Transverse colon (tissue), 4 donors: ENCODE data around the gene KLHL13. TPM values are rescaled to one million over a fixed set of nuclear protein-coding genes. Genes with fewer than 3 reads are reported as not detected.
A peak's percentile ranks its signal among the peaks of the same experiment; 100 is the strongest.

Experiments
- DNase-seq: peaks from one replicate; pipeline ENCODE4 v3.0.0-alpha.2; 2019
- H3K27ac ChIP-seq, 4 donors: fragments of 200-600 bp; sonication (generic); 2 replicates each; pipeline ENCODE4 v1.5.1; 2016 to 2018; ENCODE audit warnings: inconsistent platforms in 4 of 4
- H3K27me3 ChIP-seq: fragments of 200-600 bp; sonication (generic); 2 replicates; pipeline ENCODE4 v1.5.1; 2017; ENCODE audit warnings: inconsistent platforms
- H3K36me3 ChIP-seq, 4 donors: fragments of 200-600 bp; sonication (generic); 2 replicates each; pipeline ENCODE4 v1.5.1; 2017 to 2019; ENCODE audit warnings: inconsistent platforms in 4 of 4
- H3K4me1 ChIP-seq, 4 donors: fragments of 200-600 bp; sonication (generic); 2 replicates each; pipeline ENCODE4 v1.5.1; 2017 to 2020; ENCODE audit warnings: inconsistent platforms in 4 of 4
- H3K4me3 ChIP-seq, 4 donors: fragments of 200-600 bp; sonication (generic); 1 replicate in 1 of 4; 2 replicates in 3 of 4; pipeline versions ENCODE4 v1.5.1 to v1.6.1; 2017 to 2019; ENCODE audit warnings: inconsistent platforms in 4 of 4
- H3K9me3 ChIP-seq, 2 donors: fragments of 200-600 bp; sonication (generic); 2 replicates each; pipeline ENCODE4 v1.5.1; 2017 to 2019; ENCODE audit warnings: inconsistent platforms in 2 of 2
- CTCF ChIP-seq, 5 experiments: fragments of 200-600 bp in 3 of 5; fragments of 450-650 bp in 2 of 5; sonication (generic) in 3 of 5; IDR thresholded peaks; 1 replicate in 2 of 5; 2 replicates in 3 of 5; pipeline ENCODE4 v1.5.1; 2016 to 2017; ENCODE audit warnings: antibody characterized with exemption in 5 of 5, inconsistent platforms in 3 of 5, mild to moderate bottlenecking in 2 of 5, moderate library complexity in 1 of 5
- EP300 ChIP-seq: sonication (generic); formaldehyde crosslinking; IDR thresholded peaks from one replicate; pipeline ENCODE4 v1.6.1; 2017; ENCODE audit warnings: antibody characterized with exemption, low read depth
- POLR2A ChIP-seq: fragments of 450-650 bp; IDR thresholded peaks from one replicate; pipeline ENCODE4 v1.6.1; 2016; ENCODE audit warnings: antibody characterized with exemption, mild to moderate bottlenecking, moderate library complexity
- POLR2AphosphoS5 ChIP-seq, 3 donors: sonication (generic); formaldehyde crosslinking; IDR thresholded peaks; one replicate each; pipeline ENCODE4 v1.6.1; 2016; ENCODE audit warnings: antibody characterized with exemption in 3 of 3
- WGBS, 2 donors: methylation state at CpG; one replicate each; pipeline ENCODE4 v1.1.5; 2018; ENCODE audit warnings: low coverage in 1 of 2; 5-methylcytosine and 5-hydroxymethylcytosine counted together
- in situ Hi-C, 4 donors: fragments of 200-750 bp; cut with MboI; loops; one replicate each; pipeline versions ENCODE4 v1.15.0 to v1.15.1; 2017; ENCODE audit warnings: low sequenced_read_pairs in 3 of 4, low pct_ligation_motif_present in 1 of 4, low pct_unique_long_range_greater_than_20kb in 1 of 4
- intact Hi-C: fragments of 100-400 bp; cut with DNase I; formaldehyde crosslinking; loops from one replicate; pipeline ENCODE4 v1.15.1; 2023; ENCODE audit warnings: low total_unique reads
- total RNA-seq, 4 donors: library from RNA; depleted of rRNA; stranded (reverse); fragments of >200 nt; gene quantifications; one replicate each; pipeline ENCODE4 v1.1.0, GENCODE V29; 2016

KLHL13 gene
- total RNA-seq, 4 donors from 2014 or later = 0.20 to 7.1 (median 2.7) TPM

GRCh38 chrX:118117741-118118140 is 1.1 kb upstream of the KLHL13 start:
- DNase-seq = no peak
- 65 to 80% methylated on average over 1 to 2 of the region's 2 CpGs for WGBS, 2 donors

GRCh38 chrX:118115953-118116712 is 477 bp downstream of the KLHL13 start:
- intact Hi-C loops = no loop called here
- Histone ChIP-seq H3K4me1 (peaks cover 0 to 7% (median 0%) of the 10 kb centered on the region in 4 donors), H3K9me3 (no peaks in the 10 kb centered on the region), H3K36me3 (no peaks in the 10 kb centered on the region), H3K4me3 (peak overlapping the region; percentile 40 to 60 (median 54)), H3K27ac (peak overlapping the region; percentile 61 to 82 (median 73)), H3K27me3 (no peaks in the 10 kb centered on the region)
- TF ChIP-seq POLR2AphosphoS5 (IDR thresholded peaks at IDR 0.05) (no peak), POLR2A (no peak)
- WGBS, 2 donors = 2 to 35% methylated on average over 10 to 45 of the region's 53 CpGs
- DNase-seq = peak; percentile 26
- in situ Hi-C loops = no loop called here

More at GRCh38 chrX:118117741-118118140, 1.1 kb upstream of the KLHL13 start:
- in situ Hi-C loops = no loop called here
- Histone ChIP-seq H3K4me3 (no peak overlapping the region), H3K4me1 (peaks cover 0 to 7% (median 0%) of the 10 kb centered on the region in 4 donors), H3K36me3 (no peaks in the 10 kb centered on the region), H3K9me3 (no peaks in the 10 kb centered on the region), H3K27me3 (no peaks in the 10 kb centered on the region), H3K27ac (no peak overlapping the region)
- no peak for TF ChIP-seq CTCF (IDR thresholded peaks at IDR 0.05)
- no peak for TF ChIP-seq EP300
- no peak for TF ChIP-seq POLR2AphosphoS5 (IDR thresholded peaks at IDR 0.05)
- TF ChIP-seq POLR2A = no peak
- intact Hi-C loops = no loop called here

- 81% methylated on average over 2 of the region's 2 CpGs; no CpG with 5 or more reads in 1 of the 2 donors for WGBS, 2 donors
- Histone ChIP-seq H3K36me3 (no peaks in the 10 kb centered on the region), H3K4me1 (peaks cover 0 to 7% (median 0%) of the 10 kb centered on the region in 4 donors), H3K27ac (peak overlapping the region in 1 of 4 donors; percentile 82), H3K4me3 (no peak overlapping the region), H3K9me3 (no peaks in the 10 kb centered on the region), H3K27me3 (no peaks in the 10 kb centered on the region)
- in situ Hi-C loops (no loop called here), intact Hi-C loops (no loop called here)
- no peak for DNase-seq
- TF ChIP-seq CTCF (IDR thresholded peaks at IDR 0.05) = no peak
- TF ChIP-seq POLR2AphosphoS5 (IDR thresholded peaks at IDR 0.05) = no peak
- no peak for TF ChIP-seq EP300
- no peak for TF ChIP-seq POLR2A
These were observed 1.6 kb downstream of the KLHL13 start for GRCh38 chrX:118114971-118115370.

GRCh38 chrX:118109065-118109464 is 7.5 kb downstream of the KLHL13 start:
- Histone ChIP-seq H3K9me3 (no peaks in the 10 kb centered on the region), H3K36me3 (no peaks in the 10 kb centered on the region), H3K27me3 (no peaks in the 10 kb centered on the region), H3K4me1 (no peaks in the 10 kb centered on the region), H3K27ac (no peak overlapping the region), H3K4me3 (no peak overlapping the region)
- TF ChIP-seq POLR2A (no peak), EP300 (no peak), POLR2AphosphoS5 (IDR thresholded peaks at IDR 0.05) (no peak), CTCF (IDR thresholded peaks at IDR 0.05) (no peak)
- in situ Hi-C loops = no loop called here
- no peak for DNase-seq
- 82 to 100% methylated on average over 1 to 5 of the region's 5 CpGs for WGBS, 2 donors
- intact Hi-C loops = no loop called here
